ENCODE measurements around the gene CASP7.
"Not testable (repeated sequence)": the region's sequence is repeated elsewhere in the genome, so short reads cannot be mapped to it uniquely, and the experiment has no call there.

Gene CASP7

GRCh38 chr10:113652456-113652855, 27.3 kb upstream of the CASP7 start:
- not testable (repeated sequence) for H3K4me1 Mint-ChIP-seq (ENCODE audit: low read depth); H3K9me3 Mint-ChIP-seq; DNase-seq; H3K4me3 Mint-ChIP-seq; H3K27ac Mint-ChIP-seq; H3K36me3 Mint-ChIP-seq (ENCODE audit: low read depth)
- H3K27me3 Mint-ChIP-seq, result peaks cover 44% of the 10 kb centered on the region

GRCh38 chr10:113656896-113657295, 22.8 kb upstream of the CASP7 start:
- no peak overlapping the region for H3K4me3 Mint-ChIP-seq
- no peak for DNase-seq
- no peaks in the 10 kb centered on the region for H3K9me3 Mint-ChIP-seq
- no peaks in the 10 kb centered on the region for H3K36me3 Mint-ChIP-seq (ENCODE audit: low read depth)
- no peak overlapping the region for H3K27ac Mint-ChIP-seq
- no peaks in the 10 kb centered on the region for H3K4me1 Mint-ChIP-seq (ENCODE audit: low read depth)
- peaks cover 39% of the 10 kb centered on the region for H3K27me3 Mint-ChIP-seq

GRCh38 chr10:113657544-113657943, 22.2 kb upstream of the CASP7 start:
- H3K27me3 Mint-ChIP-seq, result peaks cover 40% of the 10 kb centered on the region
- H3K9me3 Mint-ChIP-seq, result no peaks in the 10 kb centered on the region
- no peaks in the 10 kb centered on the region for H3K36me3 Mint-ChIP-seq (ENCODE audit: low read depth)
- no peak overlapping the region for H3K27ac Mint-ChIP-seq
- H3K4me3 Mint-ChIP-seq, result no peak overlapping the region
- H3K4me1 Mint-ChIP-seq (ENCODE audit: low read depth), result no peaks in the 10 kb centered on the region
- DNase-seq, result no peak

- Mint-ChIP-seq H3K27ac (no peak overlapping the region), H3K36me3 (ENCODE audit: low read depth) (no peaks in the 10 kb centered on the region), H3K4me3 (no peak overlapping the region), H3K4me1 (ENCODE audit: low read depth) (peaks cover 2% of the 10 kb centered on the region), H3K27me3 (peaks cover 12% of the 10 kb centered on the region), H3K9me3 (no peaks in the 10 kb centered on the region)
- no peak for DNase-seq
Measured at GRCh38 chr10:113661332-113661731, 18.4 kb upstream of the CASP7 start.

- Mint-ChIP-seq H3K4me3 (no peak overlapping the region), H3K27me3 (peaks cover 9% of the 10 kb centered on the region), H3K27ac (no peak overlapping the region), H3K36me3 (ENCODE audit: low read depth) (no peaks in the 10 kb centered on the region), H3K9me3 (no peaks in the 10 kb centered on the region), H3K4me1 (ENCODE audit: low read depth) (peaks cover 11% of the 10 kb centered on the region)
- DNase-seq, result no peak
Measured at GRCh38 chr10:113663142-113663541, 16.6 kb upstream of the CASP7 start.

- Mint-ChIP-seq H3K4me3 (no peak within 1 kb of the TSS), H3K27ac (no peak within 1 kb of the TSS), H3K4me1 (ENCODE audit: low read depth) (peaks cover 11% of the 10 kb centered on the region), H3K9me3 (no peaks in the 10 kb centered on the region), H3K36me3 (ENCODE audit: low read depth) (no peaks in the 10 kb centered on the region), H3K27me3 (peaks cover 9% of the 10 kb centered on the region)
- DNase-seq, result no peak
Measured at GRCh38 chr10:113663908-113664307, 15.8 kb upstream of the CASP7 start, which contains the start of gene NRAP. TSS of gene NRAP (minus strand) at chr10:113664041. CDS start at chr10:113663882, 159 bp downstream.

- Mint-ChIP-seq H3K4me1 (ENCODE audit: low read depth) (peaks cover 11% of the 10 kb centered on the region), H3K4me3 (no peak overlapping the region), H3K27me3 (peaks cover 9% of the 10 kb centered on the region), H3K27ac (no peak overlapping the region), H3K9me3 (peaks cover 5% of the 10 kb centered on the region), H3K36me3 (ENCODE audit: low read depth) (no peaks in the 10 kb centered on the region)
- DNase-seq, result no peak
Measured at GRCh38 chr10:113665352-113665751, 14.4 kb upstream of the CASP7 start.

- Mint-ChIP-seq H3K36me3 (ENCODE audit: low read depth) (no peaks in the 10 kb centered on the region), H3K9me3 (peaks cover 9% of the 10 kb centered on the region), H3K27ac (no peak overlapping the region)
Measured at GRCh38 chr10:113665806-113666354, 13.8 kb upstream of the CASP7 start.

GRCh38 chr10:113666682-113667252, 12.9 kb upstream of the CASP7 start:
- no peak for DNase-seq
- Mint-ChIP-seq H3K27ac (no peak overlapping the region), H3K4me3 (no peak overlapping the region), H3K9me3 (peaks cover 9% of the 10 kb centered on the region), H3K4me1 (ENCODE audit: low read depth) (peaks cover 11% of the 10 kb centered on the region), H3K27me3 (peaks cover 20% of the 10 kb centered on the region), H3K36me3 (ENCODE audit: low read depth) (no peaks in the 10 kb centered on the region)

More at GRCh38 chr10:113665806-113666354, 13.8 kb upstream of the CASP7 start:
- Mint-ChIP-seq H3K27me3 (peaks cover 14% of the 10 kb centered on the region), H3K4me1 (ENCODE audit: low read depth) (peaks cover 11% of the 10 kb centered on the region), H3K4me3 (no peak overlapping the region)
- DNase-seq, result no peak

GRCh38 chr10:113680190-113681111, 739 bp downstream of the CASP7 start:
- H3K36me3 Mint-ChIP-seq (ENCODE audit: low read depth), result peaks cover 43% of the 10 kb centered on the region
- DNase-seq, result peak; percentile 56
- H3K4me3 Mint-ChIP-seq, result peak overlapping the region; percentile 92
- peak overlapping the region; percentile 95 for H3K27ac Mint-ChIP-seq
- H3K4me1 Mint-ChIP-seq (ENCODE audit: low read depth), result peaks cover 50% of the 10 kb centered on the region
- peaks cover 3% of the 10 kb centered on the region for H3K27me3 Mint-ChIP-seq
- peaks cover 20% of the 10 kb centered on the region for H3K9me3 Mint-ChIP-seq

- Mint-ChIP-seq H3K27me3 (no peaks in the 10 kb centered on the region), H3K4me3 (peak overlapping the region; percentile 92), H3K4me1 (ENCODE audit: low read depth) (peaks cover 51% of the 10 kb centered on the region), H3K27ac (peak overlapping the region; percentile 95), H3K9me3 (peaks cover 29% of the 10 kb centered on the region), H3K36me3 (ENCODE audit: low read depth) (peaks cover 52% of the 10 kb centered on the region)
- peak; percentile 39 for DNase-seq
Measured at GRCh38 chr10:113681533-113682470, 2.1 kb downstream of the CASP7 start.

- Mint-ChIP-seq H3K4me3 (no peak overlapping the region), H3K27ac (no peak overlapping the region)
Measured at GRCh38 chr10:113683300-113683699, 3.6 kb downstream of the CASP7 start.

GRCh38 chr10:113686028-113686427, 6.3 kb downstream of the CASP7 start:
- no peak overlapping the region for H3K4me3 Mint-ChIP-seq
- peaks cover 48% of the 10 kb centered on the region for H3K9me3 Mint-ChIP-seq
- H3K4me1 Mint-ChIP-seq (ENCODE audit: low read depth), result peaks cover 60% of the 10 kb centered on the region
- H3K27me3 Mint-ChIP-seq, result no peaks in the 10 kb centered on the region
- no peak for DNase-seq
- H3K27ac Mint-ChIP-seq, result no peak overlapping the region
- peaks cover 77% of the 10 kb centered on the region for H3K36me3 Mint-ChIP-seq (ENCODE audit: low read depth)

More at GRCh38 chr10:113683300-113683699, 3.6 kb downstream of the CASP7 start:
- Mint-ChIP-seq H3K27me3 (no peaks in the 10 kb centered on the region), H3K36me3 (ENCODE audit: low read depth) (peaks cover 65% of the 10 kb centered on the region), H3K4me1 (ENCODE audit: low read depth) (peaks cover 57% of the 10 kb centered on the region), H3K9me3 (peaks cover 40% of the 10 kb centered on the region)
- DNase-seq, result no peak

- Mint-ChIP-seq H3K27ac (no peak overlapping the region), H3K4me1 (ENCODE audit: low read depth) (peaks cover 50% of the 10 kb centered on the region), H3K9me3 (peaks cover 48% of the 10 kb centered on the region), H3K36me3 (ENCODE audit: low read depth) (peaks cover 85% of the 10 kb centered on the region), H3K27me3 (no peaks in the 10 kb centered on the region), H3K4me3 (no peak overlapping the region)
- no peak for DNase-seq
Measured at GRCh38 chr10:113687037-113687436, 7.3 kb downstream of the CASP7 start.

All from activated T-cell treated with anti-CD3 and anti-CD28 coated beads, Interleukin-2, amount 50 U/mL, for 24 hours (primary cell).